Hematopoietic multipotent progenitor cell treated with erythropoietin and hydrocortisone succinate and interleukin-3 and kit ligand, for 8 days (in vitro differentiated cells): Measurements from ENCODE around the gene VAPB.
"Not testable (repeated sequence)": the region's sequence is repeated elsewhere in the genome, so short reads cannot be mapped to it uniquely, and the experiment has no call there.

ENCODE experiments used
- DNase-seq: peaks from one replicate; pipeline ENCODE4 v3.0.0-alpha.2; 2015

VAPB gene

GRCh38 chr20:58408603-58409246 is 19.7 kb downstream of the VAPB start:
- no peak for DNase-seq

- not testable (repeated sequence) for DNase-seq
Observed at GRCh38 chr20:58414216-58414615, 25.2 kb downstream of the VAPB start.

GRCh38 chr20:58414786-58415185 is 25.8 kb downstream of the VAPB start:
- not testable (repeated sequence) for DNase-seq

GRCh38 chr20:58416057-58416456 is 27.0 kb downstream of the VAPB start:
- DNase-seq, result no peak

- DNase-seq, result no peak
Observed at GRCh38 chr20:58416835-58417234, 27.8 kb downstream of the VAPB start.

GRCh38 chr20:58417438-58417837 is 28.4 kb downstream of the VAPB start:
- no peak for DNase-seq

GRCh38 chr20:58418949-58419748 is 30.1 kb downstream of the VAPB start:
- no peak for DNase-seq

GRCh38 chr20:58420798-58421496 is 31.9 kb downstream of the VAPB start:
- DNase-seq, result peak; percentile 13

- DNase-seq, result no peak
Observed at GRCh38 chr20:58421497-58421850, 32.4 kb downstream of the VAPB start.

- no peak for DNase-seq
Observed at GRCh38 chr20:58424218-58424969, 35.4 kb downstream of the VAPB start.

GRCh38 chr20:58427571-58427970 is 38.5 kb downstream of the VAPB start:
- DNase-seq, result not testable (repeated sequence)

GRCh38 chr20:58428364-58428763 is 39.3 kb downstream of the VAPB start:
- no peak for DNase-seq

- no peak for DNase-seq
Observed at GRCh38 chr20:58429303-58429702, 40.3 kb downstream of the VAPB start.

GRCh38 chr20:58431134-58431533 is 42.1 kb downstream of the VAPB start:
- DNase-seq, result no peak

GRCh38 chr20:58432186-58432954 is 43.3 kb downstream of the VAPB start:
- no peak for DNase-seq

- DNase-seq, result no peak
Observed at GRCh38 chr20:58433029-58433647, 44.1 kb downstream of the VAPB start.

GRCh38 chr20:58433759-58434158 is 44.7 kb downstream of the VAPB start:
- DNase-seq, result no peak

GRCh38 chr20:58434326-58434725 is 45.3 kb downstream of the VAPB start:
- DNase-seq, result no peak

GRCh38 chr20:58435237-58435636 is 46.2 kb downstream of the VAPB start:
- no peak for DNase-seq

GRCh38 chr20:58436868-58437645 is 48.0 kb downstream of the VAPB start:
- no peak for DNase-seq
